Measurements from ENCODE around the gene CKLF.

GRCh38 chr16:66542396-66542795 is 10.0 kb upstream of the CKLF start:
- TF ChIP-seq NR2F2 (IDR thresholded peaks at IDR 0.05) (no peak), HNF4A (conservative IDR thresholded peaks at IDR 0.05) (no peak), FOXA1 (IDR thresholded peaks at IDR 0.05) (no peak), CTCF (IDR thresholded peaks at IDR 0.05; ENCODE audit: low read depth, low read length, missing input control) (no peak), YY1 (IDR thresholded peaks at IDR 0.05) (no peak), MAX (IDR thresholded peaks at IDR 0.05) (no peak), TAF1 (conservative IDR thresholded peaks at IDR 0.05) (no peak), EGR1 (IDR thresholded peaks at IDR 0.05; ENCODE audit: low read depth in 2 of 2) (no peak), REST (IDR thresholded peaks at IDR 0.05) (no peak)

Measured in liver (tissue), 3 donors.